ENCODE measurements around the gene CLSTN3. TPM values are rescaled to one million over a fixed set of nuclear protein-coding genes. Genes with fewer than 3 reads are reported as not detected.

The CLSTN3 gene
- total and polyA plus RNA-seq, 9 of the 15 experiments (the other 6 are each of a cell fraction or from before 2014, with no cell fraction given) = 0.08 to 23.2 (median 11.0) TPM

GRCh38 chr12:7144414-7145120 is 14.4 kb downstream of the CLSTN3 start (continued):
- TF ChIP-seq CTCF (IDR thresholded peaks at IDR 0.05 in 2 of 3, conservative IDR thresholded peaks at IDR 0.05 in 1 of 3; ENCODE audit: insufficient read depth in 2 of 3, low read depth in 1 of 3, low read length in 3 of 3) (peak; percentile 39 to 65 (median 61); a peak in 5 of 6 replicates), TAF1 (IDR thresholded peaks at IDR 0.05; ENCODE audit: control insufficient read depth, extremely low read depth, insufficient read depth, low read length, severe bottlenecking) (no peak), RAD21 (CRISPR knock-in tag; conservative IDR thresholded peaks at IDR 0.05 in 1 of 2, IDR thresholded peaks at IDR 0.05 in 1 of 2) (peak; percentile 24 to 59; a peak in 3 of 4 replicates), ARID1B (IDR thresholded peaks at IDR 0.05) (peak; percentile 16; the same call in 1 of the 2 replicates), CHD1 (IDR thresholded peaks at IDR 0.05; ENCODE audit: low read length) (no peak), MAFG (tag; conservative IDR thresholded peaks at IDR 0.05) (0 out of 2 replicates have a peak, but pooled peaks have one; percentile 9), ZNF445 (CRISPR knock-in tag; IDR thresholded peaks at IDR 0.05; ENCODE audit: low read depth) (no peak), ZNF583 (CRISPR knock-in tag; IDR thresholded peaks at IDR 0.05) (no peak), ZNF398 (CRISPR knock-in tag; IDR thresholded peaks at IDR 0.05) (no peak), ZNF316 (IDR thresholded peaks at IDR 0.05) (peak; percentile 61), DMBX1 (CRISPR knock-in tag; IDR thresholded peaks at IDR 0.05; ENCODE audit: borderline replicate concordance) (no peak)

Data from K562 (cell line).